SK-N-MC (cell line): Measurements from ENCODE around the gene HIF1A.

Experiments
- DNase-seq: peaks from one replicate; pipeline ENCODE4 v3.0.0-alpha.2; 2011; ENCODE audit warnings: low read depth, low spot score
- H3K27ac ChIP-seq: fragments of 200-600 bp; sonication (generic); 2 replicates; pipeline ENCODE4 v1.5.1; 2016; ENCODE audit warnings: mixed run types
- H3K36me3 ChIP-seq: fragments of 200-600 bp; sonication (generic); 2 replicates; pipeline ENCODE4 v1.6.1; 2017; ENCODE audit warnings: antibody characterized with exemption, low read length, mixed read lengths; ENCODE audit not compliant: insufficient read depth
- H3K4me3 ChIP-seq: fragments of 200-600 bp; sonication (generic); 2 replicates; pipeline ENCODE4 v1.5.1; 2016
- H3K9ac ChIP-seq: fragments of 200-600 bp; sonication (generic); 2 replicates; pipeline ENCODE4 v1.8.0; 2017; ENCODE audit warnings: mixed run types, mixed read lengths; ENCODE audit not compliant: insufficient read length
- H3K9me3 ChIP-seq: fragments of 200-600 bp; sonication (generic); 2 replicates; pipeline ENCODE4 v1.6.1; 2017; ENCODE audit warnings: low read depth, mild to moderate bottlenecking, antibody characterized with exemption, low read length, moderate library complexity, mixed read lengths
- EZH2 ChIP-seq: fragments of 200-600 bp; sonication (generic); IDR thresholded peaks from one replicate; pipeline ENCODE4 v1.6.1; 2017; ENCODE audit warnings: antibody characterized with exemption
- FOXP2 ChIP-seq: optimal IDR thresholded peaks from 2 replicates; pipeline ENCODE3; 2011; ENCODE audit warnings: mild to moderate bottlenecking, moderate library complexity; ENCODE audit not compliant: insufficient read depth; ENCODE audit errors: extremely low read length, control extremely low read depth
- POLR2AphosphoS5 ChIP-seq: IDR thresholded peaks from 2 replicates; pipeline ENCODE4 v1.6.1; 2012; ENCODE audit warnings: mild to moderate bottlenecking, low read depth, low read length, borderline replicate concordance

Gene HIF1A

GRCh38 chr14:61668282-61668681 lies 27.0 kb upstream of the HIF1A start:
- H3K4me3 ChIP-seq = no peak overlapping the region
- no peak for TF ChIP-seq FOXP2
- no peak for TF ChIP-seq POLR2AphosphoS5
- TF ChIP-seq EZH2 = no peak
- H3K27ac ChIP-seq = no peak overlapping the region
- H3K36me3 ChIP-seq = no peaks in the 10 kb centered on the region
- H3K9me3 ChIP-seq = no peaks in the 10 kb centered on the region
- no peak overlapping the region for H3K9ac ChIP-seq
- DNase-seq = no peak

- H3K27ac ChIP-seq = no peak overlapping the region
- no peaks in the 10 kb centered on the region for H3K36me3 ChIP-seq
- no peak overlapping the region for H3K9ac ChIP-seq
- H3K9me3 ChIP-seq = no peaks in the 10 kb centered on the region
- no peak overlapping the region for H3K4me3 ChIP-seq
- DNase-seq = no peak
- no peak for TF ChIP-seq EZH2
- no peak for TF ChIP-seq POLR2AphosphoS5
- no peak for TF ChIP-seq FOXP2
Observed at GRCh38 chr14:61670576-61670975, 24.7 kb upstream of the HIF1A start.

GRCh38 chr14:61671082-61671481 lies 24.2 kb upstream of the HIF1A start:
- Histone ChIP-seq H3K9me3 (no peaks in the 10 kb centered on the region), H3K9ac (no peak overlapping the region), H3K36me3 (no peaks in the 10 kb centered on the region), H3K27ac (no peak overlapping the region), H3K4me3 (no peak overlapping the region)
- TF ChIP-seq FOXP2 = no peak
- no peak for TF ChIP-seq POLR2AphosphoS5
- TF ChIP-seq EZH2 = no peak
- no peak for DNase-seq

GRCh38 chr14:61672796-61673195 lies 22.5 kb upstream of the HIF1A start:
- no peak overlapping the region for H3K9ac ChIP-seq
- H3K27ac ChIP-seq = no peak overlapping the region
- TF ChIP-seq EZH2 (no peak), FOXP2 (no peak), POLR2AphosphoS5 (no peak)
- H3K36me3 ChIP-seq = no peaks in the 10 kb centered on the region
- no peak overlapping the region for H3K4me3 ChIP-seq
- H3K9me3 ChIP-seq = no peaks in the 10 kb centered on the region
- no peak for DNase-seq

- Histone ChIP-seq H3K36me3 (no peaks in the 10 kb centered on the region), H3K27ac (no peak overlapping the region), H3K4me3 (no peak overlapping the region), H3K9ac (no peak overlapping the region), H3K9me3 (no peaks in the 10 kb centered on the region)
- TF ChIP-seq POLR2AphosphoS5 (no peak), FOXP2 (no peak), EZH2 (no peak)
- DNase-seq = no peak
Observed at GRCh38 chr14:61673305-61673704, 22.0 kb upstream of the HIF1A start.

GRCh38 chr14:61675291-61675690 lies 20.0 kb upstream of the HIF1A start:
- no peak for DNase-seq
- no peaks in the 10 kb centered on the region for H3K9me3 ChIP-seq
- H3K9ac ChIP-seq = no peak overlapping the region
- H3K27ac ChIP-seq = no peak overlapping the region
- no peaks in the 10 kb centered on the region for H3K36me3 ChIP-seq
- no peak for TF ChIP-seq FOXP2
- TF ChIP-seq EZH2 = no peak
- no peak for TF ChIP-seq POLR2AphosphoS5
- no peak overlapping the region for H3K4me3 ChIP-seq

- Histone ChIP-seq H3K4me3 (no peak overlapping the region), H3K9me3 (no peaks in the 10 kb centered on the region), H3K36me3 (no peaks in the 10 kb centered on the region), H3K9ac (no peak overlapping the region), H3K27ac (no peak overlapping the region)
- no peak for TF ChIP-seq POLR2AphosphoS5
- DNase-seq = no peak
Observed at GRCh38 chr14:61677479-61677878, 17.8 kb upstream of the HIF1A start.

- H3K36me3 ChIP-seq = no peaks in the 10 kb centered on the region
Observed at GRCh38 chr14:61678975-61679374, 16.3 kb upstream of the HIF1A start.

GRCh38 chr14:61681413-61681812 lies 13.9 kb upstream of the HIF1A start:
- Histone ChIP-seq H3K27ac (no peak overlapping the region), H3K4me3 (no peak overlapping the region), H3K9ac (no peak overlapping the region), H3K9me3 (no peaks in the 10 kb centered on the region), H3K36me3 (no peaks in the 10 kb centered on the region)
- no peak for DNase-seq
- TF ChIP-seq EZH2 (no peak), FOXP2 (no peak), POLR2AphosphoS5 (no peak)

More at GRCh38 chr14:61678975-61679374, 16.3 kb upstream of the HIF1A start:
- H3K27ac ChIP-seq = no peak overlapping the region
- H3K4me3 ChIP-seq = no peak overlapping the region
- H3K9ac ChIP-seq = no peak overlapping the region
- H3K9me3 ChIP-seq = no peaks in the 10 kb centered on the region
- TF ChIP-seq EZH2 (no peak), FOXP2 (no peak), POLR2AphosphoS5 (no peak)
- no peak for DNase-seq
